Measurements from ENCODE around the gene PDP2. TPM values are rescaled to one million over a fixed set of nuclear protein-coding genes. Genes with fewer than 3 reads are reported as not detected.

The PDP2 gene
- total RNA-seq, 3 donors from 2014 or later (not counting 1 experiment from before 2014, with no cell fraction given) = 10.2 to 16.5 (median 11.0) TPM

DNA sequence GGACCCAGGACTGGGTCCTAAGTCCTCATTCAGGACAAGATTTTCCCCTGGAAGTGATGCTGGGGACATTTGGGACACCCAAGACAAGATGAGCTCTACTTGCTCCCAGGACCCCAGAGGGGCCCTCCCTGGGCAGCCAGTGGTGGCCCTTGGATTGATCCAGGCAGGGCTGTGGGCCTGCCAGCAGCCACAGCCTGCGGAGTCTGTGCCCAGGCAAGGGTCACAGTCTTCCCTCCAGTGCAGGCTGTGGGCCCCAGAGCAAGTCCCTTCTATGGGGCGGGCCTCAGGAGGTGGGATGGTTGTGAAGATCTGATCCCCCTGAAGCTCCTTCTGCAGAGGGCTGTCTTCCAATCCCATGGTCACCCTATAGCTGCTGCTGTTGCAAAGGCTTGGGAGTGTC is 23.5 kb upstream of the PDP2 start:
- intact Hi-C loops (cut with micrococcal nuclease) = no loop called here
- H3K4me1 Mint-ChIP-seq = peaks cover 0 to 3% of the 10 kb centered on the region in 2 donors

GRCh38 chr16:66857437-66857836 is 22.9 kb upstream of the PDP2 start:
- H3K9me3 ChIP-seq (ENCODE audit: control insufficient read depth, insufficient read depth, low read length) = no peaks in the 10 kb centered on the region
- no peak overlapping the region for H3K4me3 Mint-ChIP-seq
- intact Hi-C loops (cut with micrococcal nuclease) = no loop called here
- H3K27ac Mint-ChIP-seq = no peak overlapping the region
- 90% methylated on average over 5 of the region's 6 CpGs for WGBS (ENCODE audit: insufficient coverage)
- H3K36me3 Mint-ChIP-seq = no peaks in the 10 kb centered on the region
- ATAC-seq (no peak), DNase-seq (no peak)
- H3K4me3 ChIP-seq (ENCODE audit: low read length) = no peak overlapping the region
- TF ChIP-seq, protein P1, sequence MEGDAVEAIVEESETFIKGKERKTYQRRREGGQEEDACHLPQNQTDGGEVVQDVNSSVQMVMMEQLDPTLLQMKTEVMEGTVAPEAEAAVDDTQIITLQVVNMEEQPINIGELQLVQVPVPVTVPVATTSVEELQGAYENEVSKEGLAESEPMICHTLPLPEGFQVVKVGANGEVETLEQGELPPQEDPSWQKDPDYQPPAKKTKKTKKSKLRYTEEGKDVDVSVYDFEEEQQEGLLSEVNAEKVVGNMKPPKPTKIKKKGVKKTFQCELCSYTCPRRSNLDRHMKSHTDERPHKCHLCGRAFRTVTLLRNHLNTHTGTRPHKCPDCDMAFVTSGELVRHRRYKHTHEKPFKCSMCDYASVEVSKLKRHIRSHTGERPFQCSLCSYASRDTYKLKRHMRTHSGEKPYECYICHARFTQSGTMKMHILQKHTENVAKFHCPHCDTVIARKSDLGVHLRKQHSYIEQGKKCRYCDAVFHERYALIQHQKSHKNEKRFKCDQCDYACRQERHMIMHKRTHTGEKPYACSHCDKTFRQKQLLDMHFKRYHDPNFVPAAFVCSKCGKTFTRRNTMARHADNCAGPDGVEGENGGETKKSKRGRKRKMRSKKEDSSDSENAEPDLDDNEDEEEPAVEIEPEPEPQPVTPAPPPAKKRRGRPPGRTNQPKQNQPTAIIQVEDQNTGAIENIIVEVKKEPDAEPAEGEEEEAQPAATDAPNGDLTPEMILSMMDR (IDR thresholded peaks at IDR 0.05) = no peak
- H3K36me3 ChIP-seq (ENCODE audit: control insufficient read depth, insufficient read depth, low read length) = no peaks in the 10 kb centered on the region
- peaks cover 0 to 3% of the 10 kb centered on the region in 2 donors for H3K4me1 Mint-ChIP-seq
- H3K27ac ChIP-seq (ENCODE audit: low read length) = no peak overlapping the region
- no peaks in the 10 kb centered on the region for H3K27me3 Mint-ChIP-seq (ENCODE audit: low read depth in 2 of 2)
- no peaks in the 10 kb centered on the region for H3K27me3 ChIP-seq (ENCODE audit: control insufficient read depth, insufficient read depth, low read length)
- H3K4me1 ChIP-seq (ENCODE audit: control insufficient read depth, insufficient read depth, low read length) = no peaks in the 10 kb centered on the region
- H3K9me3 Mint-ChIP-seq = no peaks in the 10 kb centered on the region

More for the DNA sequence above, 23.5 kb upstream of the PDP2 start:
- Mint-ChIP-seq H3K9me3 (no peaks in the 10 kb centered on the region), H3K36me3 (no peaks in the 10 kb centered on the region), H3K27me3 (ENCODE audit: low read depth in 2 of 2) (no peaks in the 10 kb centered on the region), H3K27ac (no peak overlapping the region), H3K4me3 (no peak overlapping the region)
- Histone ChIP-seq H3K27ac (ENCODE audit: low read length) (no peak overlapping the region), H3K27me3 (ENCODE audit: control insufficient read depth, insufficient read depth, low read length) (no peaks in the 10 kb centered on the region), H3K4me1 (ENCODE audit: control insufficient read depth, insufficient read depth, low read length) (no peaks in the 10 kb centered on the region), H3K9me3 (ENCODE audit: control insufficient read depth, insufficient read depth, low read length) (no peaks in the 10 kb centered on the region), H3K36me3 (ENCODE audit: control insufficient read depth, insufficient read depth, low read length) (no peaks in the 10 kb centered on the region), H3K4me3 (ENCODE audit: low read length) (no peak overlapping the region)
- DNase-seq (no peak), ATAC-seq (no peak)
- TF ChIP-seq, protein P1 (IDR thresholded peaks at IDR 0.05) = no peak
- 100% methylated on average over 2 of the region's 2 CpGs for WGBS (ENCODE audit: insufficient coverage)

DNA sequence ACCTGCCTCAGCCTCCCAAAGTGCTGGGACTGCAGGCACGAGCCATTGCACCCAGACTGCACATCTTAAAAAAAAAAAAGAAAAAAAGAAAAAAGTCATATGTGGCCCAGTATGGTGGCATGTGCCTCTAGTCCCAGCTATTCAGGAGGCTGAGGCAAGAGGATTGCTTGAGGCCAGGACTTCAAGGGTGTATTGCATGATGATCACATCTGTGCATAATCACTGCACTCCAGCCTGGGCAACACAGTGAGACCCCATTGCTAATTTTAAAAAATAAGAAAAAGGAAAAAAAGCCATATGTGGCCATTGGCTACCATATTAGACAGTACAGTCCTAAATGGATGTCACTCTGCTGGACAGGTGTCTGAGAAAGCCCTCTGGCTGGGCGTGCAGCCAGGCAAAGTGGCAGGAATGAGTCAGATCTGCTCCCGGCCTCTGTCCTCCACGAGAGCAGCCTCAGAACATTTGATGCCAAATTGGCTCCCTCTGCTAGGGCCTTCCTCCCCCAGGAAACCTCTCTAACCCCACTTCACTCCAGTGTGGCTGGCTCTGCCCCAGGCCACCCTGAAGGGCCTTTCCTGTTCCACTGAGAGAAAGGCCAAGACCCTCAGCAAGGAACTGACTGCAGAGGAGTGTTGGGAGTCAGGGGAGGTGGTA is 21.4 kb upstream of the PDP2 start:
- intact Hi-C loops (cut with micrococcal nuclease) = no loop called here
- Histone ChIP-seq H3K27ac (ENCODE audit: low read length) (no peak overlapping the region), H3K9me3 (ENCODE audit: control insufficient read depth, insufficient read depth, low read length) (no peaks in the 10 kb centered on the region), H3K4me3 (ENCODE audit: low read length) (no peak overlapping the region), H3K36me3 (ENCODE audit: control insufficient read depth, insufficient read depth, low read length) (no peaks in the 10 kb centered on the region), H3K4me1 (ENCODE audit: control insufficient read depth, insufficient read depth, low read length) (no peaks in the 10 kb centered on the region), H3K27me3 (ENCODE audit: control insufficient read depth, insufficient read depth, low read length) (no peaks in the 10 kb centered on the region)
- TF ChIP-seq, protein P1 (IDR thresholded peaks at IDR 0.05) = no peak
- no peaks in the 10 kb centered on the region for H3K27me3 Mint-ChIP-seq (ENCODE audit: low read depth in 2 of 2)
- no peak for DNase-seq
- WGBS (ENCODE audit: insufficient coverage) = 85% methylated on average over 4 of the region's 4 CpGs
- no peak overlapping the region for H3K4me3 Mint-ChIP-seq
- no peak overlapping the region for H3K27ac Mint-ChIP-seq
- no peaks in the 10 kb centered on the region for H3K36me3 Mint-ChIP-seq
- no peak for ATAC-seq
- peaks cover 0 to 3% of the 10 kb centered on the region in 2 donors for H3K4me1 Mint-ChIP-seq
- no peaks in the 10 kb centered on the region for H3K9me3 Mint-ChIP-seq

All from natural killer cell (primary cell).